A673 (cell line): ENCODE data around the gene HELZ2. TPM values are rescaled to one million over a fixed set of nuclear protein-coding genes. Genes with fewer than 3 reads are reported as not detected.

Experiments
- BruUV-seq: library from RNA; stranded (reverse); fragments of 400-500 nt; replicated peaks from 2 replicates; lab custom pipeline; 2021; lab: Mats Ljungman, UMichigan
- CTCF ChIA-PET: fragments of 300-600 bp; sonication (Branson Sonifier 250); formaldehyde crosslinking; loops from one replicate; lab custom pipeline; 2022; ENCODE audit warnings: antibody characterized with exemption; lab: Charles Lee
- POLR2A ChIA-PET: fragments of 300-600 bp; sonication (Branson Sonifier 250); formaldehyde crosslinking; loops from one replicate; lab custom pipeline; 2022; ENCODE audit warnings: antibody characterized with exemption; ENCODE audit not compliant: low non-redundant PET; lab: Charles Lee
- DNase-seq: peaks from one replicate; pipeline ENCODE4 v3.0.0-alpha.2; 2015; ENCODE audit warnings: low spot score
- H3K27ac ChIP-seq: fragments of 200-600 bp; sonication (generic); 2 replicates; pipeline ENCODE4 v1.5.1; 2016; ENCODE audit warnings: mixed run types, low read depth, mild to moderate bottlenecking, mixed read lengths, antibody characterized with exemption, low read length; ENCODE audit not compliant: poor library complexity, severe bottlenecking
- H3K27me3 ChIP-seq: fragments of 200-600 bp; sonication (generic); replicated peaks from 2 replicates; pipeline ENCODE4 v1.6.1; 2017; ENCODE audit warnings: mixed run types, low read depth, mild to moderate bottlenecking, mixed read lengths, antibody characterized with exemption, low read length; ENCODE audit not compliant: insufficient read depth, poor library complexity
- H3K36me3 ChIP-seq: fragments of 200-600 bp; sonication (generic); 2 replicates; pipeline ENCODE4 v1.6.1; 2016; ENCODE audit warnings: mixed run types, mild to moderate bottlenecking, mixed read lengths, antibody characterized with exemption, low read length; ENCODE audit not compliant: insufficient read depth, poor library complexity, severe bottlenecking
- H3K4me1 ChIP-seq: fragments of 200-600 bp; sonication (generic); 2 replicates; pipeline ENCODE4 v1.6.1; 2017; ENCODE audit warnings: mixed run types, mild to moderate bottlenecking, mixed read lengths, antibody characterized with exemption, low read length; ENCODE audit not compliant: insufficient read depth, poor library complexity, severe bottlenecking
- H3K4me3 ChIP-seq: fragments of 200-600 bp; sonication (generic); 2 replicates; pipeline ENCODE4 v1.5.1; 2016; ENCODE audit warnings: low read depth, mixed run types, mild to moderate bottlenecking, mixed read lengths, low read length; ENCODE audit not compliant: poor library complexity, severe bottlenecking
- H3K9me3 ChIP-seq: fragments of 200-600 bp; sonication (generic); 2 replicates; pipeline ENCODE4 v1.6.1; 2016; ENCODE audit warnings: mixed run types, low read depth, mild to moderate bottlenecking, mixed read lengths, antibody characterized with exemption, low read length; ENCODE audit not compliant: poor library complexity, severe bottlenecking
- EZH2 ChIP-seq: fragments of 200-600 bp; sonication (generic); IDR thresholded peaks from 2 replicates; pipeline ENCODE4 v1.6.1; 2017; ENCODE audit warnings: borderline replicate concordance, low read depth, mild to moderate bottlenecking, mixed read lengths, antibody characterized with exemption, low read length; ENCODE audit not compliant: poor library complexity, severe bottlenecking
- intact Hi-C: fragments of 100-400 bp; cut with micrococcal nuclease; formaldehyde crosslinking; loops from one replicate; pipeline ENCODE4 v1.10.0; 2022; ENCODE audit not compliant: unreplicated experiment
- total RNA-seq: library from RNA; stranded (reverse); gene quantifications from 2 replicates; pipeline ENCODE4 v1.2.3, GENCODE V29; 2021
- TF ChIP-seq, protein P1 (sequence below): fragments of 300-800, 200-600 bp; sonication (generic); conservative IDR thresholded peaks from 2 replicates; pipeline ENCODE4 v1.5.1; 2017; ENCODE audit warnings: low read depth, mild to moderate bottlenecking, antibody characterized with exemption, low read length, moderate library complexity, mixed read lengths

Gene HELZ2
- total RNA-seq, 1 experiment from 2014 or later = 21.0 TPM

- TF ChIP-seq, protein P1, sequence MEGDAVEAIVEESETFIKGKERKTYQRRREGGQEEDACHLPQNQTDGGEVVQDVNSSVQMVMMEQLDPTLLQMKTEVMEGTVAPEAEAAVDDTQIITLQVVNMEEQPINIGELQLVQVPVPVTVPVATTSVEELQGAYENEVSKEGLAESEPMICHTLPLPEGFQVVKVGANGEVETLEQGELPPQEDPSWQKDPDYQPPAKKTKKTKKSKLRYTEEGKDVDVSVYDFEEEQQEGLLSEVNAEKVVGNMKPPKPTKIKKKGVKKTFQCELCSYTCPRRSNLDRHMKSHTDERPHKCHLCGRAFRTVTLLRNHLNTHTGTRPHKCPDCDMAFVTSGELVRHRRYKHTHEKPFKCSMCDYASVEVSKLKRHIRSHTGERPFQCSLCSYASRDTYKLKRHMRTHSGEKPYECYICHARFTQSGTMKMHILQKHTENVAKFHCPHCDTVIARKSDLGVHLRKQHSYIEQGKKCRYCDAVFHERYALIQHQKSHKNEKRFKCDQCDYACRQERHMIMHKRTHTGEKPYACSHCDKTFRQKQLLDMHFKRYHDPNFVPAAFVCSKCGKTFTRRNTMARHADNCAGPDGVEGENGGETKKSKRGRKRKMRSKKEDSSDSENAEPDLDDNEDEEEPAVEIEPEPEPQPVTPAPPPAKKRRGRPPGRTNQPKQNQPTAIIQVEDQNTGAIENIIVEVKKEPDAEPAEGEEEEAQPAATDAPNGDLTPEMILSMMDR = no peak
- TF ChIP-seq EZH2 = no peak
- Histone ChIP-seq H3K4me3 (no peak overlapping the region), H3K4me1 (peaks cover 7% of the 10 kb centered on the region), H3K9me3 (no peaks in the 10 kb centered on the region), H3K27ac (no peak overlapping the region), H3K36me3 (peaks cover 2% of the 10 kb centered on the region), H3K27me3 (no peaks in the 10 kb centered on the region)
- ChIA-PET POLR2A (no interaction called here), CTCF (no interaction called here)
- DNase-seq = no peak
- intact Hi-C loops = no loop called here
- BruUV-seq = no TSS peak
These were observed 13.2 kb upstream of the HELZ2 start for GRCh38 chr20:63587256-63587655.

DNA sequence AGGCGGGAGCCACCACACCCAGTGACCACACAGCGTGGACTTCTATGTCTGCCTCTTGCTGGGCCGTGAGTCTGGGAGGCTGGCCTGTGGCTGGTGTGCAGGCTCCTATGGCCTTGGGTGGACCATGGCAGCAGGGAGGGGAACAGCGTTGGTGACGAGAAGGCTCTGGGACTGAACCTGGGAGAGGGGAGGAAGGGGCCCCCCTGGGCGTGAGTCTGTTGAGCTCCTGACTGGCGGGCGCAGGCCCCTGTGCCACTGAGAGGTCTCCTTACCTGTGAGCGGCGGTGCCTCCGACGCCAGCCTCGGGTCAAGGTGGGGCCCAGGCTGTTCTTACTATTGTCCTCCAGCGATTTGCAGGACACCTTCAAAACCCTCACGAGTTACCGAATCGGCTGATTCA is 12.8 kb upstream of the HELZ2 start:
- no peak for DNase-seq
- peaks cover 7% of the 10 kb centered on the region for H3K4me1 ChIP-seq
- H3K9me3 ChIP-seq = no peaks in the 10 kb centered on the region
- ChIA-PET CTCF (no interaction called here), POLR2A (no interaction called here)
- intact Hi-C loops = no loop called here
- TF ChIP-seq, protein P1 = no peak
- TF ChIP-seq EZH2 = no peak
- no TSS peak for BruUV-seq
- peaks cover under 1% of the 10 kb centered on the region for H3K36me3 ChIP-seq
- no peaks in the 10 kb centered on the region for H3K27me3 ChIP-seq
- H3K27ac ChIP-seq = no peak overlapping the region
- H3K4me3 ChIP-seq = no peak overlapping the region

DNA sequence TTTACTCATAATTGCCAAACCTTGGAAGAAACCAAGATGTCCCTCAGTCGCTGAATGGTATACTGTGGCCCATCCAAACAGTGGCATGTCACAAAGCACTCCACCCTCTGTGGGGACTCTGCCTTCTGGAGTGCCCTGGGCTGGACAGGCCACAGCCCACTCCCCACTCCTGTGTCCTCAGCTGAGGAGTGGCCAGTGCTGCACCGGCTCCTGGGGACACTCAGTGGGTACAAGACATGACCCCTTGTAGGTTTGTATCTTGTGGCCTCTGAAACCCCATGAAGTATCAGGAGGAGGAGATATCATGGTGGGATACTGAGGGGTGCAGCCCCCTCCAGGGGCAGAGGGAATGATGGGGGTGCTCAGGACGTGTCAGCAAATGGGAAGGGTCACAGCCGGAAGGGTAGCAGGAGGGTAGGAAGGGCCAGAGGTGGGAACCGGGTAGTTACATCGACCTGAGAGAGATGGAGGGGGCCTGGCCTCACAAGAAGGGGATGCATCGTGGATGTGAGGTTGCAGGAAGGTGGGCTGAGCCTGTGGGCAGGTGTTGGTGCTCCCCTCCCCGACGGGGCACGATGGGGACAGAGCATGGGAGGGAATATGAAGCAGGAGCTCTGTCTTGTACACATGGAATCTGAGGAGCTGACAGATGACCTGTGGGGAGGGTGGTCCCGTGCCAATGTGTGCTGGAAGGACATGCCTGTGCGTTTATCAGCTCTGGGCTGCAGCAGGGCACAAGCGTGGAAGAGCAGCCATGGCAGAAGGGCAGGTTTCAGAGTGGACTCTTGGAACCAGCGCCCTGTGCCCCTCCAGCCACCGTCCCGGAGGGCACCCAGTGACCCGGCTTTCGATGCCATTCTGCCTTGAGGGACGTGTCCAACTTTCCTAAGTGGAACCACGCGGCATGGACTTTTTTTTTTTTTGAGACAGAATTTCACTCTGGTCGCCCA is 11.9 kb upstream of the HELZ2 start:
- ChIA-PET POLR2A (no interaction called here), CTCF (no interaction called here)
- intact Hi-C loops = no loop called here
- no peak for DNase-seq
- Histone ChIP-seq H3K27me3 (no peaks in the 10 kb centered on the region), H3K4me1 (peaks cover 7% of the 10 kb centered on the region), H3K4me3 (no peak overlapping the region), H3K9me3 (no peaks in the 10 kb centered on the region), H3K27ac (no peak overlapping the region), H3K36me3 (no peaks in the 10 kb centered on the region)
- TF ChIP-seq, protein P1 = no peak
- TF ChIP-seq EZH2 = no peak
- BruUV-seq = no TSS peak
